Measurements from ENCODE around the gene ACOX1.

Gene ACOX1

DNA sequence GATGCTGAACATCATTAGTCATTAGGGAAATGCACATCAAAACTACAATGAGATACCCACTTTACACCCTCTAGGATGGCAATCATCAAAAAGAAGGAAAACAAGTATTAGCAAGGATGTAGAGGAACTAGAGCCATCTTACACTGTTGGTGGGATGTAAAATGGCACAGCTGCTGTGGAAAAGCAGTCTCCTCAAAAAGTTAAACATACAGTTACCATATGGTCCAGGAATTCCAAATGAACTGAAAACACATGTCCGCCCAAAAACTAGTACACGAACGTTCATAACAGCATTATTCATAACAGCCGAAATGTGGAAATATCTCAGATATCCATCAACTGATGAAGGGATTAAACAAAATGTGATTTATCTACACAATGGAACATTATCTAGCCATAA lies 45.2 kb downstream of the ACOX1 start:
- DNase-seq (ENCODE audit: low read depth), result no peak

DNA sequence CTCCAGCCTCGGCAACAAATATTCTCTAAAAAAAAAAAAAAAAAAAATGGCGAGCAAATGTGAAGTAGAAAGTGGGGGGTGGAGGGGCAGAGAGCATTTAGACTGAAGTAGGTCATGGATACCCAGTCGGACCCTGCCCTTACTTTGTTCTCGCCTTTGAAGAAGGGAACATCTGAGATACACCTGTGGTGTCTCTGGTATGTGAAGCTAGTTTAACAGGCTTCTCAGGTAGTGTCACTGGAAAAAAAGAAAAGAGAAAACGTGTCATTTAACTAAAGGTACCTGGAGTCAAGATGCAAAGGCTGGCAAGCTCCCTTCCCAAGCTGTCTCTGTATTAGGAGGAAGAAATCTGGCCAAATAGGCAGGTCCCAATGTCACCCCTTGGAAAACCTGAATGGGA lies 46.1 kb downstream of the ACOX1 start:
- DNase-seq (ENCODE audit: low read depth), result no peak

DNA sequence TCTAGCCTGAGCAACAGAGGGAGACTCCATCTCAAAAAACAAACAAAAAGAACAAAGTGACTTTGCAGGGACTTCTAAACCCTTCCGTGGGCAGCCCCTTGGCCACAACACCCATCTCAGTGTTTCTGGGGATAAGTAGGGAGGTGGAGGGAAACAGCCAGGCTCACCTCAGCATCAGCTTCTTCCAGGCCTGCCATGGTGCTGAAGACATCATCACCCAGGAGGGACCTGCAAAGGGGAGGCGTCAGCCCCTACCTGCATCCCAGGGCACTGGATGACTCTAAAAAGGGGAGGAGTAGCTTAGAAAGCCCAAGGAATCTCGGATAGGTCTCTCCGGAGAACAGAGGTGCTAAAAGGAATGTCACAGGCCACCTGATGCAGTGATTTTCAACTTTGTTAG lies 47.9 kb downstream of the ACOX1 start:
- no peak for DNase-seq (ENCODE audit: low read depth)

DNA sequence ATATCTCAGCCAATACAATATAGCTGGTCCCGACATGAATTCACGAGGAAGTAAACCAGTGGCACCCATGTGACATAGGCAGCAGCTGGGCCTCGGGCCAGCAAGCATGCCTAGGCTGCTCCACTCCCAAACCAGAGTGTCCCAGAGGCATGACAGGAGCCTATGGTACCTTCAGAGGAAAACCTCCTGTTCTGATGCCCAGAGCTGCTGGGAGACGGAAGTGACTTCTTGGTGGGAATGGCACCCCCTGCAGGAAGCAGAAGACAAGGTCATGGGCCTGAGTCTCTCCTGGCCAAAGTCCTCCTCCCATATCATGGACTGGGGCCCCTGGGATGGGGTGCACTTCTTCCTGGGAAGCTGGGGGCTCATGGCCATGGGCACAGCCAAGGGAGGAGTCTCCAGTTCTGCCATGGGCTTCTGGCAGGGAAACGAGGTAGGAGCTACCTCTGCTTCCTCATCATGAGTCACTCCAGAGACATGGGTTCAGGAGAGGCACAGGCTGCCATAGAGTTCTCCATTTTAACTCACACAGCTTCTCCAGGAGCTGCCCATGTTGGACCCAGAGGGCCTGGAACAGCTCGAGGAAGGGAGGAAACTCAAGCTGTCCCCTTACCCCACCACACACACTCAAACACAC lies 51.6 kb downstream of the ACOX1 start:
- DNase-seq (ENCODE audit: low read depth), result peak; percentile 35

DNA sequence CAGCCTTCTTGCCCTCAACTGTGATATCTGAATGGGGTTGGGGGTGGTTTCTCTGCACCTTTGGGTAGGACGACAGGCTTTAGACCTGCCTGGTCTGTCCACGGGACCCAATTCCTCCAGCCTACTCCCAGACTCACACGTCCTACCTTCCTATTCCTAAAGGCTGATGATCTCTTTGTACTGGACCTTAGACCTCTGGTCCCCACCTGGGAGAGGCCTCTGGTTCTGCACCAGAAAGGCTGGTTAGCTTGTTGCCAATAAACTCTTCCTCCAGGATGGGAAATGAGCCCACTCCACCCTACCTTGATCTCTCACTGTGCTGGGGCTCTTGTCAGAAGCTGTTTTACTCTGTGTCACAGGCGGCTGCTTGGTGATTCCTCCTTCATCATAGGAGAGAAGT lies 52.5 kb downstream of the ACOX1 start:
- DNase-seq (ENCODE audit: low read depth), result no peak

DNA sequence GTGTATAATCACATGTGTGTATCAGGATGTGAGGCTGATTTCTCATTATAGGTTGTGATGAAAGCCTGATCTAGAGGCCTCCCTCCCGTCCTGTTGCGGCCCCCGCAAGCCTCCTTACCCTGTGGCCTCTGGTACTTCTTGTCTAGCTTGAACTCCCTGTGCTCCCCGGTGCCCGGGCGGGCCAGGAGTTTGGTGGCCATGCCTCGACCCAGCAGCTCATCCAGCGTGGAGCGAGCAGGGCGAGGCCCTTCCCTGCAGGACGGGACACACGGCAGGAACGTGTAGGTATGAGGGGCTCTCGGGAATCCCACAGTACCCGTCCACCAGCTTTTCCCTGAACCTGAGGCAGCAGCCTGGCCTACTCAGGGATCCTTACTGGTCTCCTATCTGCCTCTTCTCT lies 53.1 kb downstream of the ACOX1 start:
- DNase-seq (ENCODE audit: low read depth), result no peak

DNA sequence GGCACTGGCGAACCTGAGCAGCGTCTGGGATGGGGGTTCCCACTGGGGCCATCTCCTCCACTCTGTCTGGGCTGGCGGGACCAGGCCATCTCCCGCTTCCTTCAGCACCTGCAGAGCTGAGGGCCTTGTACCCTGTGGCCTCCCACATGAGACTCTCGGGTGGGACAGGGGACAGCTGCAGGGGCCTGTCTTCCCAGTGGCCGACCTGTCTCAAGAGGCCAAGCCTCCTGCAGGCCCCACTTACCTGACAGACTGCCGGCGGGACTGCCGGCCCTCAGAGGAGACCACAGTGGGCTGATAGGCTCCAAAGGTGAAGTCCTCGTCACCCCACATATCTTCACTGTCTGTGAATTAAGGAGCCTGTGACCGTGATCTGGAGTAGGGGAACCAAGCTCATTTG lies 53.9 kb downstream of the ACOX1 start:
- no peak for DNase-seq (ENCODE audit: low read depth)

DNA sequence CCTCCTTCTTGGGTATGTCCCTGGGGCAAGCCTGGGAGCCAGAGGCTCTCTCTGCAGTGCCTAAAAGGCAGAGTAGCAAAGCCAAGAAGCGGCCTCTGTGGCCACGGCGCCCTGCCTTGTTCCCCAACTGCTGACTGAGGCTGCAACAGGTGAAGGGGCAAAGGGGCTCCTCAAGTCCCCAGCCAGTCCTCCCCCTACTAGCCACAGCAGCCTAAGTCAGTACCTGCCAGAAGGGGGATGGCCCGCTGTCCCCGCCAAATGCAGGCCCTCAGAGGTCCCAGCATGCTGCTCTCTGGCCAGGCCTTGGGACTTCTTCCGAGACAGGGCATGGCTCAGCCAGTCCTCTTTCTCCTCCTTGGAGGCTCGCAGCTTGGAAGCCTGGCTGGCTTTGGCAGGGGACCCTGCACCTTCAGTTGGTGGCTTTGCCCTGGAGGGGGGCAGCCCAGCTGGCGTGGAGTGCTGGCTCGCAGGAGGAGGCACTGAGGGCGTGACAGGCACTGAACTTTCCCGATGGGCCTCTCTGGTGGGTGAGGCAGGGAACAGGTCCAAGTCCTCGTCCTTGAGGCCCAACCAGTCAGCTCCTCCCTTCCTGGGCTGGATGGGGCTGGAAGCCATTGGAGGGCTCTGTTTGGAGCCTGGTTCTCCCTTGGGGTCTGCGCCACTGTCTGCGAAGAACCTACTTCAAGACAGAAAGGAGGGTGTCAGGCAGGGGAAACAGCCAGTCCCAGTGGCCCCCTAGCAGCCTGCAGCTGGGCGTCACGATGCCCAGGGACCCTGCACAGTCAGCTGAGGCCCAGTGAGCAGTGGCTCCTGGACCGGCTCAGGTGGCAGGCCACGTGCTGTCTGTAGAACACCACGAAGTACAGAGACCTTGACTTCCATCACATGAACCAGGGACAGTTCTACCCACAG lies 55.7 kb downstream of the ACOX1 start:
- DNase-seq (ENCODE audit: low read depth), result no peak

DNA sequence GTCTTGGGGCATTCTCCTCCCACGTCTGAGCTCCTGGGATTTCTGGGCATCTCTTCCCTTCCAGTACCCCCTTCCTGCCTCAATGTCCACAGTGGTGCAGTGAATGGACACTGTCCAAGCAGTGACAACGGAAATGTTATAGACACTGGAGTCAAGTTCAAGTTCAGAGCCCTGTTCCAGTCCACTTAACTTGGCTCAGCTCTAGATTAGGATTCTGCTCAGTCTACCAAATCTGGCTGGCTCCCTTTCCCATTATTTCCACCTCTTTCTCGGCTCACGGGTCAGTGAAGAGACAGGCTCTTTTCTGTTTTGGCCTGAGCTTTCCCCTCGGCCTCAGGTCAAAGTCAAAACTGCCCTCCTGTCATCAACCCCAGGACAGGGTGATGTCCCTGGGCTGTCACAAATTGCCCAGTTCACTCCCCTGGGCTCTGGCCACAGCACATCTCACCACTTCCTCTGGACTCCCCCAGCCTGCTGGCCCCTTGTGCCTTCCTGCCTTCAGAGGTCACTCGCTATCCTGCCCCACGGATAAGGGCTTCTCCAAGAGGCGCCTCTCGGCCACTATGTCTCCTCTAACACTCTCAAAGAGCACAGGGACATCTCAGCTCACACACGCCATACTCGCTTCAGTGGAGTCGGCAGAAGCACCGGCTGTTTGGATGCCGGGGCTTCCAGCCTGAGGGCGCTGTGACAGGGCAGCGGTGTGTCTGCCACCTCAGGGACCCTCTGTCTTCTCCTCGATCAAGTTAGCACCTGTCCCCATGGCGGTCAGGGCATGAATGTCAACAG lies 56.6 kb downstream of the ACOX1 start:
- no peak for DNase-seq (ENCODE audit: low read depth)

DNA sequence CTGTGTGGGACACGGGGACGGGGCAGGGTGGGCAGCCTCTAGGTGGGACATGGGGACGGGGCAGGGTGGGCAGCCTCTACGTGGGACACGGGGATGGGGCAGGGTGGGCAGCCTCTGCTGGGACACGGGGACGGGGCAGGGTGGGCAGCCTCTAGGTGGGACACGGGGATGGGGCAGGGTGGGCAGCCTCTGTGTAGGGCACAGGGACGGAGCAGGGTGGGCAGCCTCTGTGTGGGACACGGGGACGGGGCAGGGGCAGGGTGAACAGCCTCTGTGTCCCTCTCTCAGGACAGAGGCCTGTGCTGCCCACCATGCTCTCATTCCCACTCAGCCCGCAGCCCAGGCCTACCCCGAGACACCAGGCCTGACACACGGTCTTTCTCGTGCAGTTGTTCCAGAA lies 57.4 kb downstream of the ACOX1 start:
- no peak for DNase-seq (ENCODE audit: low read depth)

DNA sequence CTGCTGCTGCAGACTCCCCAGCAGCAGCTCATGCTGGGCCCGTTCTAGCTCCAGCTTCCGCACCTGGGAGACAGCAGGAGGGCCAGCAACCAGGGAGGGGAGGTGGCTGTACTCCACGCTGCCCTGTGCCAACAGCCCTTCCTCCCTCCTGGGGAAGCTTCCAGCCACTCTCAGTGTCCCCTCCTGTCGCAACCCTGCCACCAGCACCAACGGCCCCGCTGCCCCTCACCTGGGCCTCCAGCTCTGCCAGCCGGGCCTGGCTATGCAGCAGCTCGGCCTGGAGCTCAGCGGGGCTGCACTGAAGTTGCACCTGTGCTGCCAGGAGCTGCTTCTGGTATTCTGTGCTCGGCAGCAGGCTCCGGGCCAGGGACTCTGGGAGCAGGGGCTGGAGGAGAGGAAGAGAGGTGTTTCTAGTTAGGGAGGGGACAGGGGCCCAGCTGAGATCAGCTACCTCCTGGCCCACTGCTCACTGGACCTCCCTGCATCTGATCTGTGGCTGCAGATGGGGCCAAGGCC lies 58.9 kb downstream of the ACOX1 start:
- DNase-seq (ENCODE audit: low read depth), result no peak

DNA sequence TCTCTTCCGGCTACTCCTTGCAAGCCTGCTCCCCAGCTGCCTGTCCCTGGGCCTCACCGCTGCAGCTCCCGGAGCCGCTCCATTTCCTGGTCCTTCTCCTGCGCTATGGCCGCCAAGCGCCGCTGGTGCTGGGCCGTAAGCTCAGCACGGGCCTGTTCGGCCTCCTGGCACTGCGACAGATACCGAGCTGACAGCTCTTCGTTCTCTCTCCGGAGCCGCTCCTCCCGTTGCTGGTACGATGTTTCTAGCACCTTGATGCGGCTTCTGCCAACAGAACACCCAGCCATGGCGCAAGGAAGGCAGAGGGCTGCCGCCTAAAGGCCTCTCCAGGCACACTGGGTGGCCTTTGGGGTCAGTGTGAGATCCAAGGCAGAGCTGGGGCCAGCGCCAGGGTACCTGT lies 59.4 kb downstream of the ACOX1 start:
- DNase-seq (ENCODE audit: low read depth), result no peak

DNA sequence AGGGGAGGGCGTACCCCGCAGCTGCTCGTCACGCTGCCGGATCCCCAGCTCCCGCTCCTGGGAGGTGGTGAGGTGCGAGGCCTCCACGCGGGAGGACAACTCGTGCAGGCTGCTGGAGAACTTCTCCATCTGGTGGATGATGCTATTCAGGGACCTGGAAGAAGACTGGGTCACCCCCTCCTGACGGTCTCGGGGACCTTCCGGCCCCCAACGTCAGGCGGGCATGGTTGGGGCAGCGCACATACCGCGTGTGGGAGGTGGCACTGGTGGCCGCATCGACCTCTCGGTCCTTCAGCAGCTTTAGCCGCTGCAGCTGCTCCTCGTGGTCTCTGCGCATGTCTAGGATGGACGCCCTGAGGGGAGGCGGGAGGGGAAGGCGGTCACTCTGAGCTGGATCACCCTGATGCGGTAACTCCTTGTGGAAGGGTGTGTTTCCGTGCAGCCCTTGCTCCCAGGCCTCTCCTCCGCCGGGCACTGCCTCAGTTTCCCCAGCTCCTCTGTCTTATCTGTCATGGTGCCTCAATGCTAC lies 61.0 kb downstream of the ACOX1 start:
- no peak for DNase-seq (ENCODE audit: low read depth)

DNA sequence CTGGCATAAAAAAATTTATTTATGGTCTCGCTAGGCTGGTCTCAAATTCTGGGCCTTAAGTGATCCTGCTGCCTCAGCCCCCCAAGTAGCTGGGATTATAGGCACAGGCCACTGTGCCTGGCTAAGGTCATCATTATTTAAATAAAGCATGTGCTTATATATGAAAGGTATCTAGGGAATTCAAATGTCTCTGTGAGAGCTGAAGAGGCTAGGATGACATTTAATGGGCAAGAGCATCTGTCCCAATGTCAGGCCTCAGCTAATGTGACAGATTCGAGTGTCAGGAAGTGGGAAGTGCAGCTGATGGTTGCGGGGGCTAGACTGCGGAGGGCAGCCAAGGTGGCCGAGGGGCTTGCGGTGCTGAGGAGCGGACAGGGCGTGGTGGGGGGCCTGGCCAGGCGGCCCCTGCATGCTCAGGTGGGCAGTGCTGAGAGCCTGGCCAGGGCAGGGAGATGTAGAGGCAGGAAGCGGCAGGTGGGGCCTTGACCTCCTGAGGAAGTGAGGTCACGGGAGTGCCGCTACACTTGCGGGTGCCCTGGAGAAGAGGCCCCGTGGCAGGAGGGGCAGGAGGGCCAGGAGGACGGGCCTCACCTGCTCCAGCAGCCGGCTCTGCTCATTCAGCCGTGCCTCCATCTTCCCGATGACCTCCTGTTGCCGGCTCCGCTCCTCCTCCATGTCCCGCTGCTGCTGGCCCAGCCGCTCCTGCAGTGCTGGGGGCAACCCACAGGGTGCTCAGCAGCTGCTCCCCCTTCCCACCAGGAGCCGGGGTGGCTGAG lies 61.6 kb downstream of the ACOX1 start:
- DNase-seq (ENCODE audit: low read depth), result no peak

DNA sequence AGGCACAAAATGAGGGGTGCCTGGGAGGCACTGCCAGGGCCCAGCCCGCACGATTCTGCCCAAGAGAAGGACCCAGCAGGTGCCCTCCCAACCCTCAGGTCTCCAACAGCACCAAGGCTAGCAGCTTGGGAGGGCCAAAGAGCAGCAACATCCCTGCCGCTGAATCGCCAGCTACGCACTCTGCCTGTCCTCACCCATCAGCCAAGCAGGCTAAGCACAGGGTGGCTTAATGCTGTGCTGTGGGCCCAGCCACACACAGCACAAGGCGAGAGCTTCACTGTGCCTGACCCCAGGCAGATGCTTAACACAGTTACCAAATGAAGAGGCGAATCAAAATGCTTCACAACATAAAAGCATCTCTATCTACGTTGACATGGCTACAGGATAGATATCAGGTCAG lies 63.7 kb downstream of the ACOX1 start:
- DNase-seq (ENCODE audit: low read depth), result no peak

DNA sequence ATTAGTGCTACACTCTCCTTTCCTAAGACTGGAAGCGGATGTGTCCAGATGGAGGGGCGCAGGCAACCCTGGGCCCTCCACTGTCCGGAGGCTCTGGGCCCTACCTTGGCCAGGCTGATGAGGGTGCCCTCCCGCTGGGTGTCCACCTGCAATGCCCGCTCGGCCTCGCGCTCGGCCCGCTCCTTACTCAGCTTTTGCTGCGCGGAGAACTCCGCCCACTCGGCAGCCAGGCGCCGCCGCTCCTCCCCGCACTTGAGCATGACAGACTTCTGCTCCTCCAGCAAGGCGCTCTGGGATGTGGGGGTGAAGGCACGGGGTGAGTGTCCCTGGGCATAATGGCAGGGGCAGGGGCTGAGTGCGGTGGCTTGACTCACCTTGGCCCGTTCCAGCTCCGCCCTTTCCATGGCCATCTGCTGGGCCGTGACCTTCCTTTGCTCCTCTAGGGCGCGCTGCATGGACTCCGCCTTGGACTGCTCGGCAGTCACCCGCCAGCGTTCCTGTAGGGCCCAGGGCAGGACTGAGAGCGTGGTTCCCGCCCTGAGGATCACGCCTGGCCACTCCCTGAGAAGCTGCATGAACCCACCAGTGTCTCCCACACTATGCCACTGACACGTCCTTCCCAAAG lies 64.2 kb downstream of the ACOX1 start:
- DNase-seq (ENCODE audit: low read depth), result no peak

DNA sequence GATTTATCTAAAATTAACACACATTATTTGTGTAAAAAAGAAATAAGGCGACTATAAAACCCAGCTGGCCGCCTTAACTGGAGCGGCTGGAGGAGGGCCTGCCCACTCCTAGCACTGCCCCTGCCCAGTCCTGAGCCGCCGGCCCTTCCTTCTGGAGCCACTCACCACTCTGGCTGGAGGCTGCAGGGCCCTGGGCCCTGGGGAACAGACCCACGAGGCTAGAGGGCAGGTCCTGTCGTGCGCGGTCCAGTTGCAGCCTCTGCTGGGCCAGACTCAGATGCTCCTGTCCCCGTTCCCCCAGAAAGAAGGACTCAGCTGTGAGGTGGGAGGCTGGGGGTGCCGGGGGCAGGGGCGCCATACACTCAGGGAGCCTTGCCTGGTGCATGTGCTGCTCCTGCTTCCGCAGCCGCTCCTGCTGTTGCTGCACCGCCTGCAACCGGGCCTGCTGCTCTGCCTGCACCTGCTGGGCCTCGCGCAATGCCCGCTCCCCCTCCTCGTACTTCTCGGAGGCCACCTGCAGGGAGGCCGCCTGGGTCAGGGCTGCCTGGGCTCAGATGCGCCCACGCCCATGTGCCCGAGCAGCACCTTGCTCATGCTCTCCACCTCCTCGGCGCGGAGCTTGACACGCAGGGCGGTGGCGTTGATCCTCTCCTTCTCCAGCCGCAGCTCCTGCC lies 65.3 kb downstream of the ACOX1 start:
- no peak for DNase-seq (ENCODE audit: low read depth)

DNA sequence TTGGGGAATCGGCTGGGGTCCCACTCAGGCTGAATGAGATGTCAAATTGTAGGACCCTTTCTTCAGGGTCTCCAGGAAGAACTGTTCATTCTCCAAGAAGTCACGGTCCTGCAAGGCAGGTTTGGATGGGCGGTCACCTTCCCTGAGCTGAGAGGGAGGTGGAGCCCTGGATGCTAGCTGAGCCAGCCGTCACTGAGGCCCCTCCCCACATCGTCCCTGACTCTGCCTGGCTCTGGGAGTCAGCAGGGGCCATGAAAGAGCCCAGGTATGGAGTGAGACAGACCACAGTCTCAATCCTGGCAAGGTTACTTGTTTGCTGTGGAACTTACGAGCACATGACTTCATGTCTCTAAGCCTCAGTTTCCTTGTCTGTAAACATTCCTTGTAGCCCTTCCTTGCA lies 68.3 kb downstream of the ACOX1 start:
- DNase-seq (ENCODE audit: low read depth), result no peak

DNA sequence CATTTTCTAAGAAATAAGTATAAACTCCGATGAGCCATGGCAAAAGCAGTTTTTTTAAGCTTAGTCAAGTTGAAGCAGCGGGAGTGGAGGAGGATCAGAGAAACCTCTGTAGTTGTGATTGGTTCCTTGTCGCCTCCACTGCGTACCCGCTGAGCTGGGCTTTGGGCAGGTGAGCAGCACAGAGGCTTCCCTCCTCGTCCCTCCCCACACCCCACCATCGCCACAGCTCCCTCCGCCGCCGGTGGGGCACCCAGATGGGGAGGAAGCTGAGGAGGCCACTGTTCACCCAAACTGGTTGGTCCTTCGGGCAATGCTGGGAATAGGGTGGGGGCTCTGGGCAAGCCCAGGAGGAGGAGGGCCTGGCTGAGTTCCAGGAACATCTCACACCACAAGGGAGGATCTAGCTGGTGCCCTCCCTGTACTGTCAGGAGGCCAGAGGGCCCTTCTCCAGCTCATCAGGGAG lies 69.1 kb downstream of the ACOX1 start:
- DNase-seq (ENCODE audit: low read depth), result no peak

DNA sequence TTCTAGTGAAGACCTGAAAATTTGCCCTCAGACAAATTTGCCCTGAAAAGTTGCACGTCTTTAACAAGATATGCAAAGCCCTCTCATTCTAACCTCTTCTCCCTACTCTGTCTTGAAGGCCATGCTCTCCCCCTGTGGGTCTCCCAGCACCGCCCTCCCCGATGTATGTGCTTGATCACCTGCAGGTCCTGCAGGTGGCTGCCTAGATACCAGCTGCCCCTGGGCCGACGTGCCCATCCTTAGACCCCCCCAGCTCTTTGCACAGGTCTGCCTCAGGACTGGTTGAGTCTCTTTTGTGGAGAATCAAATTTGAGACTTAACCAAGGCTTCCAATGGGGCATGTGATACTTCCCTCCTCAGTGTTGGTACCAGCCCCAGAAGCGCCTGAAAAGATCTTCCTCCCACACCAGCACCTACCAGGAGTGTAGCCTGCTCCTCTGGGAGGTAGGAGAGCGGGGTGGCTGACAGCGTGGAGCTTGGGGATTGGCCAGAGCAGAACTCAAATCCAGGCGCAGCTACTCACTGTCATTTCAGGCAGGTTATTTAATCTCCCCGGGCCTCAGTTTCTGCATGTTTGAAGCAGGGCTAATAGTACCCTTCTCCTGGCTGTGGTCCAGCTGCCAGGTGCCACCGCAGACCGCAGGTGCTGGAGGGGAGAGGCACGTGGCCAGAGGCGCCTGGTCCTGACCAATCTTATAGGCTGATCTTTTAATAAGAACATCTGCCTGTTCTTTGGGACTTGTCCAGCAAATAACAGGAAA lies 69.7 kb downstream of the ACOX1 start:
- no peak for DNase-seq (ENCODE audit: low read depth)

All from ELR (cell line).